Dermis microvascular lymphatic vessel endothelial cell (primary cell): ENCODE measurements around the gene ZNF593OS. TPM values are rescaled to one million over a fixed set of nuclear protein-coding genes. Genes with fewer than 3 reads are reported as not detected.

Experiments
- DNase-seq, 2 donors: peaks; one replicate each; pipeline versions ENCODE4 v3.0.0 to v3.0.0-alpha.2; 2010; ENCODE audit warnings: low read depth in 2 of 2
- total RNA-seq: library from RNA; depleted of rRNA; stranded (reverse); fragments of >200 nt; gene quantifications from 2 replicates; pipeline ENCODE4 v1.2.1, GENCODE V29; 2014

The ZNF593OS gene
- not detected in 2 replicates for total RNA-seq

DNA sequence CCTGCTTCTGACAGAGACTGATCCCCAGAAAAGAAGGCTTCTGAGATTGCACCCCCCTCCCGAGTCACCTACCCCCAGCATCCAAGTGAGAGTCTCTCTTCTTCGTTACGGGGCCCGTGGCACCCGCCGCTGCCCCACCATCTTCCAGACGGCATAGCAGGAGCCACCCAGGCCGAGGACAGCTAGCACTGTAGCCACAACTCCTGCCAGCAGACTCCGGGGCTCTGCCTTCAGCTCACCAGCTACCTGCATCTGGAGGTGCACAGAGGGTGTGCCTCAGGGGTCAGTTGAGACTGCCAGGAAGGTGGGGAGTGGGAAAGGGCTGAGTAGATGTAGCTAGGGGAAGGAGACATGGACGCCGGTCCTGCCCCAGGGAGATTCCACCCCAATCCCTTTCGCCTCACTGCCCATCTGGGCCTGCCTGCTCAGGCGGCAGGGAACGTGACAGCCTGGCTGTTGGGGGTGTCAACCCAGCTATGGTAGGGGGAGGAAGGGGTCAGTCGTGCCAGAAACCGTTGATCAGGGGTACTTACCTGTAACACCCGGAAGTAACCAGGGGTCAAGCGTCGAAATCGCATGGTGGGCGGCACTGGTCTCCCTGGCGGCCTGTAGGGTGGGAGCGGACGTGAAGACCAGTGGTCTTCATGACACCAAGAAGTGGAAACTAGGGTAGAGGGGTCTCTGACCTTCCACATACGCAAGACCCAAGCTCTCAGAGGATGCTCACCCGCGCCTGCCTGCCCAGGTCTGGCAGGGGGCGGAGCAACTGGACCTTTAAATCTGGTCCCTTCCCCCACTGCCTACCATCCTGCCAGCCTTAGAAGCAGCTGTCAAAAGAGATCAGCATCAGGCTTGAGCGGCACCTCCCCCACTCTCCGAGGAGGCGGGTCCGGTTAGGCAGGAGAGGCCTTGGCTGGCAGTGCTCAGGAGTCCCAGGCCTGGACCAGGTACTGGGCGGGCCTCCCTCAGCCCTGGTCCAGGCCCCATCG is at the start of gene ZNF593OS:
ZNF593OS (minus strand) TSS at position 749 of the 989 bp plus-strand sequence; CDS start at position 578, 171 bp downstream.
- DNase-seq: no peak

DNA sequence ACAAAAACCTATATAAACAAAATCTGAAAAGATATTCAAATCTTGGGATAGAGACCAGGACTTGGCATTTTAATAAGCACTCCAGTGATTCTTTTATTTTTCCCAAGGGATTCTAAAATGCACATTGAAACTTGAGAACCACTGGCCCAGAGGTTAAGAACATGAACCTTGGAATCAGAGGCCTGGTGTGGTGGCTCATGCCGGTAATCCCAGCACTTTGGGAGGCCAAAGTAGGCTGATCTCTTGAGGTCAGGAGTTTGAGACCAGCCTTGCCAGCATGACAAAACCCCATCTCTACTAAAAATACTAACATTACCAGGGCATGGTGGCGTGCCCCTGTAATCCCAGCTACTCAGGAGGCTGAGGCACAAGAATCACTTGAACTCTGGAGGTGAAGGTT is 49.5 kb upstream of the ZNF593OS start:
- DNase-seq: no peak

DNA sequence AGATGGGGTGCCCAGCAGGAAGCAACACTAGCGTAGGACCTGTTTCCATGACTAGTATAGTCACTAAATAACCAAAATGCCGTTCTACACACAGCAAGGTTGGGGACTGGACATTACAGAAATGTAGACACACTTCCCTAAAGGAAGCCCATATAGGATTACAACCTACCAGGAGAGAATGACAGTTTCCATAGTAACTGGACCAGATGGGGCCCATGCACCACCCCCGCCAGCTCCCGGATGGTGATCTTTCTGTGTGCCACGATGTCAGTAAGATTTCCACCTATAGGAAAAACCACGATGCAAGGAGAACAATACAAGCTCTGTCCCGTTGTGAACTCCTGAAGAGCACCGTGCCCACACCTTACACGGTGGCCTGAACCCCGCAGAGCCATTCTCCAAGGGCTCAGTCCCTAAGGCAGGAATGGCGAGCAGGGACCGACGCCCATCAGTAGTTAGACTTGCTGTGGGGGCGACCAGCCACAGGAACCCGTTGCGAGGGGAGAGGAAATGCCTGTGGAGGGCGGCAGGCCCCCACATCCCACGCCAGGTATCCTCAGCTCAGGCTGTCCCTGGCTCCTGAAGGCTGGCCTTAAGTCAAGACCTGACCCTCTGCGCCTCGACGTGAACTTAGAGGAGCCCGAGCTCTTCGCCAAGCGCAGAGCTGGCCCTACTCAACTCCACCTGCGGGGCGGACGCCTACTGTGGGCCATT is 48.7 kb upstream of the ZNF593OS start:
- no peak for DNase-seq

DNA sequence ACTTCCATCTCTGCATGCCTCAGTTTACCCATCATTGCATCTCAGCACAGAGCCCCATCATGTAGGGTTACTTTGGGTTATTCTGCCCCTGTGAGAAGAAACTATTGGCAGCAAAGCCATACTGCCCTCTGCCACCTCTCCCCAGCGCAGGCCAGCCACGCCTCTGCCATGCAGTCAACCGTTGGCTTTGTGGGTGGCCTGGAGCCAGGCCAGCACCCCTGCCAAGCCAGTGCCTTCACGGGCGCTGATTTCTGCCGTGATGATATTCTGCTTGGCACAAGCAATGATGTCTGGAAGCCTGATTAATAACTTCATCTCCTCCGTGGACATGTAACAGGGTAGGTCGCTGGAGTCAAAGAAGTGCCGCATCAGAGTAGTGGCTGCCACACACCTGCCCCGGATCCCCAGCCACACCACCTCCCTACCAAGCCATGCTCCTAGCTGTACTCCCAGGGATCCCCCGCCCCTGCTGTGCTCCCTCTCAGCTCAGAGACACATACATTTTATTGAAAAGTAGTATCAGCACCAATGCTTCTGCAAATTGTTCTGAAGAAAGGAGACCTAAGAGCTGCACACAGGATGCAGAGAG is 47.4 kb upstream of the ZNF593OS start:
- DNase-seq: no peak

DNA sequence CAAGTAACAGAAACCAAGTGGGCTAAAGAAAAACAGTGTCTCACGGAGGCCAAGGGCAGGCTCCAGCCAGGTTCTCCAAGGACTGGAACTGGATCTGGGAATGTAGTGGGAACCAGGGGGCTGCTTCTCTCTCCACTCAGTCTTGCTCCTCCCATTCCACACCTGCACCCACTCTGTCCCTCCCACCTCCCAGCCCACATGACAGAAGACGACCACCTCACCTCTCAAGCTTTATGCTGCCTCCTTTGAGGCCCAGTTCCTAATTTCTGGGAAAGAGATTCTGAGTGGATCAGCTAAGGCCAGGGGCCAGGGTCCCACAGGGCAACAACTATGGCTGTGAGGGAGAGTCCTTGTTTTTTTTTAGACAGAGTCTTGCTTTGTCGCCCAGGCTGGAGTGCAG is 43.6 kb upstream of the ZNF593OS start:
- no peak for DNase-seq

DNA sequence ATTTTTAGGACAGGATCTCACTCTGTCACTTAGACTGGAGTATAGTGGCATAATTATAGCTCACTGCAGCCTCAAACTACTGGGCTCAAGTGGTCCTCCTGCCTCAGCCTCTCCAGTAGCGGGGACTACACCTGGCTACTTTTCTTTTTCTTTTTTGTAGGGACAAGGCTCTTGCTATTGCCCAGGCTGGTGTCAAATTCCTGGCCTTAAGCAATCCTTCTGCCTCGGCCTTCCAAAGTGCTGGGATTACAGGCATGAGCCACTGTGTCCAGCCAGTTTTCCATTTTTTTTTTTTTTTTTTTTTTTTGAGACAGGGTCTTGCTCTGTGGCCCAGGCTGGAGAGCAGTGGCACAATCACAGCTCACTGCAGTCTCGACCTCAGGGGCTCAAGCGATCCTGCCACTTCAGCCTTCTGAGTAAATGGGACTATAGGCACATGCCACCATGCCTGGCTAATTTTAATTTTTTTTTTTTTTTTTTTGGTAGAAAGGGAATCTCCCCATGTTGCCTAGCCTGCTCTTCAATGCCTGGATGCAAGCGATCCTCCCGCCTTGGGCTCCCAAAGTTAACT is 41.8 kb upstream of the ZNF593OS start:
- DNase-seq: no peak

DNA sequence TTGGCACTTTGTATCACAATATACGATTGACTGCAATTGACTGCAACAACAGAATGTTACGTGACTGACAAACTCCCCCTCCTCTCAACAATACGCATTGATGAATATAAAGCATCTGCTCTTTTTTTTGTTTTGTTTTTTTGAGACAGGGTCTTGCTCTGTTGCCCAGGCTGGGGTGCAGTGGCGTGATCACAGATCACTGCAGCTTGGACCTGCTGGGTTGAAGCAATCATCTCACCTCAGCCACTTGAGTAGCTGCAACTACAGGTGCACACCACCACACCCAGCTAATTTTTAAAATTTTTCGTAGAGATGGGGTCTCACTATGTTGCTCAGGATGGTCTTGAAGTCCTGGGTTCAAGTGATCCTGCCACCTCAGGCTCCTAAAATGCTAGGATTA is 41.1 kb upstream of the ZNF593OS start:
- no peak for DNase-seq

DNA sequence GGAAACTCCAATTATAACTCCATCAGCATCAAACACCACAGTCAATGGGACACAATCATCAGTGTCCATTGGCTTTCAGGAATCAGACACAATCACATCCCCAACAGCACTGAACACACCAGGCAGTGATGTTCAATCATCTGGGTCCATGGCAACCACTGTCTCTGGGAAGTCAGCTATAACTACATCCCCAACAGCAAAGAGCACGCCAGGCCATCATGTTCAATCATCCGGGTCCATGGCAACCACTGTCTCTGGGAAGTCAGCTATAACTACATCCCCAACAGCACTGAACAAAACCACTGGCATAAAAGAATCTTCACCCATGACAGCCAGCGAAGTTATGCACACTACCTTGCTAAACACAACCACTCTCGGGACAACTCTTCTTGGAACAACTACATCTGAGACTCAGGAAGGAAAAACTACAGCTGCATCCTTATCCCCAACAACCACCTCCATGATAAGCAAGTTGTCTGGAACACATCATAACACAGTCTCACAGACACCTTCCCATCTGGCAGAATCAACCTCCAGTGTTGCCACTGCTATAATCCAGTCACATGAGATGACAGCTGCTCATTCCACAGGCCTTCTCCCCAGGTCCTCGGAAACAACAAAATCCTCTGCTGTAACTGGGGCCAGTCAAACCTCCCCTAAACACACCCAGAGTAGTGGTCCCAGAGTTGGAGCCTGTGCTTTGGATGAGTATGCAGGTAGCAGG is 38.7 kb upstream of the ZNF593OS start:
- DNase-seq: no peak

DNA sequence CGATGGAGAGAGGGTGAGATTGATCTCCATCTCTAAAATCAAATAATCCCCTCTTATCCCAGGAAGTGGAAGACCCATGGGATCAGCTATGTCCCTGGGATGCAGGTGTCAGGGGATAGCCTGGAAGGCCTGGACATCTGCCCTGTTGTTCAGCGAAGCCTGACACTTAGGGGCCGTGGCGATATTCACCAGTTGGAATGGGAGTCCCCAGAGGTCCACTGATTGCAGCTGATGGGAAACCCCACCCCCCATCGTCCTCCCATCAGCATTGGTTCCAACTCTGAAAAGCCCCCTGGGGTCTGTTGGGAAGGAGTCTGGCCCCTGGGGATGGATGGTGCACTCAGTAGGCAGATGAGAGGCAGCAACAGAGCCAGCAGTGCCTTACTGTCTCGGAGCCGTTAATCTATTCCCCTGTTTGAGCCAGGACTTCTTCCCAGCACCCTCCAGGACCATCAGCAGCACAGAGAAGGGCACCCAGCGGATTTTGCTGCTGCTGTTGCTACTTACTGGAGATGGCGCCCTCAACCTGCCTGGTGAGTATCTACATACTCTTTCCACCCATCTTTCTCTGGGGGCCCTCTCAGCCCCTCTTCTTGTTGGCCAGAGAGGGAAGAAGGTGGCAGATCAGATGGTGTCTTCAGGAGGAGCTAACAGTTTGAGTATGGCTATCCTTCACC is 32.1 kb upstream of the ZNF593OS start:
- DNase-seq: no peak

DNA sequence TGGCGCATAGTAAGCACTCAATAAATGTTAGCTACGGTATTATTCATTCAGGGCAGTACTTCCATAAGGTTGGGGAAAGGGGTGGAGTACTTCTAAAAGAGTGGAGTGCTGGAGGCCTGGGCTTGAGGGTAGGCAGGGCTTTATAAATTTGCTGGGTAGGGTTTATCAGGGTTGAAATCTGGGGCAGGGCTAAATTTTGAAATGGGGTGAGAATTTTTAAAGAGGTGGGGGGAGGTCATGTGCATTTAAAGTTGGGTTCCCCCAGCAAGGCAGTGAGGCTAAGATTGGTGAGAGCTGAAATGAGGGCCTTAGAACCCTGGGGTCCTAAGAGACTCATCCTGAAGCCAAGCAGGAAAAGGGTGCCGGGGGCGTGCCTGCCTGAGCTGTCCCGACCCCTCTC is 28.8 kb upstream of the ZNF593OS start:
- no peak for DNase-seq

DNA sequence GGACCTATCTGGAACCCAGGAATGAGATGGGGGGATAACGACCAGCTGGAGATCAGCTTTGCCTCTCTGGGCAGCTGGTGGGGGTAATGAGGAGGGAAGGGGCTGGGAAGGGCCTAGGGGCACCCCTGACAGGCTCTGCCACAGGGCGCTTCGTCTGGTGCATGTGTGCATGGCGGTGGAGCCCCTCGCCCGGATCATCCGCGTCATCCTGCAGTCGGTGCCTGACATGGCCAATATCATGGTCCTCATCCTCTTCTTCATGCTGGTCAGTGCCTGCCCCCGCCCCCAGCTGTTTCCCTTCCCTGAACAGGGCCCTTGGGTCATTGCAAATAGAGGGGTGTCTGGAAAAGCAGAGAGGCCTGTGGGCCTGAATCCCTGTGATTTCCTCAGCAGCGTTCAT is 26.2 kb upstream of the ZNF593OS start:
- no peak for DNase-seq

DNA sequence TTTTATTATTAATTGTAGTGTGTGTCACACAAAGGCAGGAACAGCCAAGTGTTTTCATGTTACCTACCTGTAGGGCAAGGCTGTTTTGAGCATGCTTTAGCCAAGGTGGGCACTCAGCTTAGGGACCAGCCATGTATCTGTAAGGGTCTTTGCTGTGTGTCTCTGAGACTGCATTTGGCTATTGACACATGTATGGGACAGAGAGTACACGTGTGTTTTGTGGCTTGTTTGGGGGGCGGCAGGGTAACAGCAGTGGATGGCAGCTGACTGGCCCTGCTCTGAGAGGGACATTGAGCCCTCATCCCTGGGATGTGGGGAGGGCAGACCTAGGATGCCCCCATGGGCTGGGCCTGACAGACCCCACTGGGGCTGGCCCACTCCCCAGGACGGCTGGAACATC is 25.7 kb upstream of the ZNF593OS start:
- DNase-seq: no peak

DNA sequence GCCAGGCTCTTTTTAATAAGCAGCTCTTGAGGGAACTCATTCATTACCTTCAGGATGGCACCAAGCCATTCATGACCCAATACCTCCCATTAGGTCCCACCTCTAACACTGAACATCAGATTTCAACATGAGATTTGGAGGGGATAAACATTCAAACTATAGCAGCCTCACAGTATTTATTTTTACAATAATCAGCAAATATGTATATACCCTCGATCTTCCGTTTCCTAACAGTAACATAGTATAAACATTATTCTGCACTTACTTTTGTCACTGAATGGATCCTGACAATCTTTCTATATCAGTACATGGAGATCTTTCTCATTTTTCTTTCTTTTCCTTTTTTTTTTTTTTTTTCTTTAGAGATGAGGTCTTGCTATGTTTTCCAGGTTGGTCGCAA is 24.2 kb upstream of the ZNF593OS start:
- no peak for DNase-seq

DNA sequence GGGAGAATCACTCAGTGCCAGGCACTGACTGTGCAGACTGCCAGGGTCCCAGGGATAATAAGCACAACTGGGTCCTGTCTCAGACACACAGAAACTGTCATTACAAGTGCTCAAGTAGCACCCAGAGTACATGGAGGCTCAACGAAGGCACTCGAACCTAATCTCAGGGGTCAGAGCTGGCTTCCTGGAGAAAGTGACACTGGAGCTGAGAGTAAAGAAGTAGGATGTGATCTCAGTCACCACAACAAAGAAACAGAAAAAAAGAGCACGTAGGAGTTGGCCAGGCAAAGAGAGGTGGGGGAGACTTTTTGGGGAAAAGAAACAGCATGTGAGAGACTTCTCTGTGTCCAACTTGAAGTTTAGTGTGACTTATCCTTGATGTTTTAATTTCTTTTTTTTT is 20.1 kb upstream of the ZNF593OS start:
- no peak for DNase-seq

DNA sequence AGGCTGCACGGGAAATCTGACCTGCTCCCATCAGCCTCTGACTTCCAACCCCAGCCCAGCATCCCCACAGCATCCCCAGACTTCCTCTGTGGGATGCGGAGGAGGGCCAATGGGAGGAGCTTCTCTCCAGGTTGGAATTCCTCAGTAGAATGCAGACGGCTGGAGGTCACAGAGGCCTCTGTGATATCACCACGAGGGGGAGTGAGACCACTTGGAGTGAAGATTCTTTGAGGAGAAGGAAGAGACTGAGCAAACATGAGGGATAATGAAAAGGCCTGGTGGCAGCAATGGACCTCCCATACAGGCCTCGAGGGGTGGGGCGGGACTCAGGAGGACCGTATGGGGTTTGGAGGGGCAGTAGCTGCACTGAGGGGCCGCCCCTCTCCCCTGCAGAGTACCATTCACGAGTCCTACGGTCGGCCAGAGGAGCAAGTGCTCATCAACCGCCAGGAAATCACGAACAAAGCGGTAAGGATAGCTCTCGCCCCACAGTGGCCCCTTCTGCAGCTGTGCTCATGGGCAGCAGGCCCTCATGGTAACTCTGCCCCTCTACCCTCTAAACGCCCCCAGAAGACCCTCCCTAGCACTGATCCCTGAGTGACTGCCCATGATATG is 18.8 kb upstream of the ZNF593OS start, which contains the start of gene CATSPER4:
CATSPER4 (plus strand) TSS at position 230 of the 615 bp plus-strand sequence; CDS start at position 256, 26 bp downstream.
- peak in 1 of 2 donors; percentile 17 for DNase-seq

DNA sequence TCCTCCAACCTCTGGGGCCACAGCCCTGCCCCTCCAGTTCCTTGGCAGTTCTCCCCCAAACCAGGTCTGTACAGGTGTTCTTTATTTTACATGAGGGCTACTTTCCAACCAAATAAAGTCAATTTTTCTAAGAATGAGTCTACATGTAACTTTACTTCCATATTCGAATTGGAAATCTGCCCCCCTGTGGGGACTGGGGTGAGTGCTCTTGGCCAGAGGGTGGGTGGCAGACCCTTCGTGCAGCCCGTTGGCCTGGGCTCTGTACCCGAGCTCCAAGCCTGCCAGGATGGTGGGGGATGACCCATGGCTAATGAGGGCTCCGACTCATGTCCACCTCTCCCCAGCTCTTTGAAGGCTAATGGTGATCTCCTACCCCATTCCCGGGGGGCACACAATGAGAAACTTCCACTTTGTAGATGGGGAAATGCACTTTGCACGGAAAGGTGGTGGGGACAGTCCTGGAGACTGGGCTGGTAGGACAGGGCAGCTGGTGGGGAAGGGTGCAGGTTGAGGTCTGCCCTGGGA is 18.2 kb upstream of the ZNF593OS start:
- no peak for DNase-seq

DNA sequence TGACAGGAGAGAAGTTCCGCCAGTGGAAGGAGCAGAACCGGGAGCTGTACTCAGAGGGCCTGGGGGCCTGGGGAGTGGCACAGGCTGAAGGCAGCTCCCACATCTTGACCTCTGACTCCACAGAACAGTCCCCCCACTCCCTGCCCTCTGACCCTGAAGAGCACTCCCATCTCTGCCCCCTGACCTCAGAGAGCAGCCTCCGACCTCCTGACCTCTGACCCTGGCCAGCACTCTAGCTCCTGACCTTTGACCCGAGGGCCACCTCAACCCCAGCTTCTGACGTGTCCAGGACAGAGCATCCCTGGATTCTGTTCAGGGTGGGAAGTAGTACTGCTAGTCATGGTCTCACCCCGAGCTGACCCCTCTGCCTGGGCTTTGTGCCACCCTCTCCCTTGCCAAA is 17.7 kb upstream of the ZNF593OS start:
- no peak for DNase-seq

DNA sequence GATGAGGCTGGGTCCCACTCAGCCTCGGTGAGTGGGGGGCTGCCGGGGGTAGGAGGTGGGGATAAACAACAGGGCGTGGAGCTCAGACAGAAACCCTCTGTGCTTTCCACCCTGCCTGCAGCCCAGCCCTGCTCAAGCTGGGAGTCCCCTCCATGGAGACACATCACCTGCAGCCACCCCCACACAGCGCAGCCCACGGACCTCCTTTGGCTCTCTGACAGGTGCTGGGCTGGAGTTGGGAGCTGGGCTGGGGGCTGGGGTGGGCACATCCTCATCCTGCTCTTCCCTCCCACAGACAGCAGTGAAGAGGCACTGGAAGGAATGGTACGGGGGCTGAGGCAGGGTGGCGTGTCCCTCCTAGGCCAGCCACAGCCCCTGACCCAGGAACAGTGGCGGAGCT is 16.8 kb upstream of the ZNF593OS start:
- DNase-seq: no peak

DNA sequence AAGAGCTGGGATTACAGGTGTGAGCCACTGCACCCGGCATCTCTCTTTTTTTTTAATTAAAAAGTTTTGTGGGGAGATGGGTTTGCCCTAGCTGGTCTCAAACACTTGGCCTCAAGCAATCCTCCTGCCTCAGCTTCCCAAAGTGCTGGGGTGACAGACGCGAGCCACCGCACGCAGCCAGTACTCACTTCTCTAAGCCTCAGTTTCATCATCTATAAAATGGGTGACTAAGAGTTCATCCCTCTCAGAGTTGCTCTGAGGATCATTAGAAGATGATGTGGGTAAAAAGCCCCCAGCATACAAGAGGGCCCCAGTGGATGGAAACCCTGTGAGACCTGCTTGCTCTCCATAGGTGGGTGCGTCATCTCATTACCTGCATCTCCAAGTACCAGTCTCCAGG is 16.2 kb upstream of the ZNF593OS start:
- no peak for DNase-seq

DNA sequence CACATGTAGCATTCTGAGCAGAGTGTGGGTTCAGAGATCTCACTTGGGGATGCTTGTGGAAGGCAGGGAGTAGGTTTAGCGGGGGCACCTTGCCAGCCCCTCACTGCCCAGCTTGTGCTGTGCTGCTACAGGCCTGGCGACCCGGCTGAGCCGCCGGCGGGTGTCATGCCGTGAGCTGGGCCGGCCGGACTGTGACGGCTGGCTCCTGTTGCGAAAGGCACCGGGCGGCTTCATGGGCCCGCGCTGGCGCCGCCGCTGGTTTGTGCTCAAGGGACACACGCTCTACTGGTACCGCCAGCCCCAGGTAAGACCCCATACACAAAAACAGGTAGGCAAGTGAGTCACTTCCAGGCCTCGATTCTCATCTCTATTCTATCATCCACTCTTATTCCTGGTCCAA is 13.3 kb upstream of the ZNF593OS start:
- no peak for DNase-seq
